A204.1 (cell line): Measurements from ENCODE around the gene SVIP.
A peak's percentile ranks its signal among the peaks of the same experiment; 100 is the strongest.

Source experiments
- FAIRE-seq: peaks from 2 replicates; lab custom pipeline; 2012; peaks lifted over from hg19 to GRCh38; lab: Jason Lieb, UNC

SVIP gene, protein sequence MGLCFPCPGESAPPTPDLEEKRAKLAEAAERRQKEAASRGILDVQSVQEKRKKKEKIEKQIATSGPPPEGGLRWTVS

GRCh38 chr11:22829231-22830081 is at the start of gene SVIP:
Gene SVIP, minus strand, starts transcription at chr11:22829801. Its CDS starts 53 bp downstream, at chr11:22829748.
- FAIRE-seq, result no peak

DNA sequence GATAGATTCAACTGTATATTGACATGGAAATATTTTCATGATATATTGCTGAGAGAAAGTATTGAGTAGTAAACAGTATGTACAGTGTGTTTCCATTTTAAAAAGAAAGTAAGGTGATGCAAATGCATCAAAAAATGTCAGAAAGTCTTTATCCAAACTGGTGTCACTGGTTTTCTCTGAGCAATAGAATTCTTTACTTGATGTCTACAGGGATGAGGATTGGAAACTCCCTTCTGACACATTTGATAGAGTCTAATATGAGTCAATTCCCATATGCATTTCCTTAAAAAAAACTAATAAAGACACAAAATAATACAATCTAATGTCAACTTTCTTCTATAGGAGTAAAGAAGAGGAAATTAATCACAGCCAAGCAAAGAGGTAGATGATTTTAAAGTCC is 49.0 kb upstream of the SVIP start:
- no peak for FAIRE-seq

DNA sequence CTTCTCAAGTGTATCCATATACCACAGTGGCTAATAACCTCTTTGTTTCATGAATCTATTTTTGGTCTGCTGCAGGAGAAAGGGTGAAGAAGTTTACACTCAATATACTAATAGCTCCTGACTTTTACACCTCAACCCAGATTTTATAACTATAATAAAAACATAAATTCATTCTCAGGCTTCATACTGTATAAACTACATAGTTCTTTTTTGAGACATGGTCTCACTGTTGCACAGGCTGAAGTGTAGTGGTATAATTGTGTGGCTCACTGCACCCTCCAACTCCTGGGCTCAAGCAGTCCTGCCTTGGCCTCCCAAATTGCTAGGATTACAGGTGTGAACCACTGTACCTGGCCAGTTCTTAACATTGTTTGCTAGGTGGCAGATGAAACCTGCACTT is 48.4 kb upstream of the SVIP start:
- FAIRE-seq, result no peak

- FAIRE-seq, result peak; percentile 99
These were observed 46.4 kb upstream of the SVIP start for GRCh38 chr11:22875869-22876473.

- FAIRE-seq, result no peak
These were observed 39.7 kb upstream of the SVIP start for GRCh38 chr11:22869325-22869724.

- no peak for FAIRE-seq
These were observed 30.6 kb upstream of the SVIP start, which contains the start of gene CCDC179 for GRCh38 chr11:22860241-22860640. Gene CCDC179, minus strand, starts transcription at chr11:22860474. Its CDS starts 53 bp downstream, at chr11:22860421.

- FAIRE-seq, result no peak
These were observed 30.2 kb upstream of the SVIP start for GRCh38 chr11:22859756-22860155.

- no peak for FAIRE-seq
These were observed 21.9 kb upstream of the SVIP start for GRCh38 chr11:22851477-22851876.

DNA sequence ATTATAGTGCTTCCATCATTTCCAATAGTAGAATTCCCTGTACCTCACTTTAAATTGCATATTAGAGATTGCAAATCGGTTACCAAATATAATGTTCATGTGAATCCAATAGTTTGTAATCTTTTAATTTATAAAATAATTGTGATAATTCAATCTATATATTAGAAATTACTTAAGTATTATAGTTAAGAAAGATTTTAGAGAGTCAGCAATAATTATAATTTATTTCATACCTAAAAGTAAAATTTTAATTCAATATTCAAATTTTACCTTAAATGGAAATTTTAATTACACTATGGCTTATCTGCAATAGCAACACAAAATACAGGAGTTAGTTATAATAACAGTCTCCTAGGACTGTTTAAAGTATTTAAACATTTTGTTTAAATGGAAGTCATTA is 17.1 kb upstream of the SVIP start:
- FAIRE-seq, result no peak

DNA sequence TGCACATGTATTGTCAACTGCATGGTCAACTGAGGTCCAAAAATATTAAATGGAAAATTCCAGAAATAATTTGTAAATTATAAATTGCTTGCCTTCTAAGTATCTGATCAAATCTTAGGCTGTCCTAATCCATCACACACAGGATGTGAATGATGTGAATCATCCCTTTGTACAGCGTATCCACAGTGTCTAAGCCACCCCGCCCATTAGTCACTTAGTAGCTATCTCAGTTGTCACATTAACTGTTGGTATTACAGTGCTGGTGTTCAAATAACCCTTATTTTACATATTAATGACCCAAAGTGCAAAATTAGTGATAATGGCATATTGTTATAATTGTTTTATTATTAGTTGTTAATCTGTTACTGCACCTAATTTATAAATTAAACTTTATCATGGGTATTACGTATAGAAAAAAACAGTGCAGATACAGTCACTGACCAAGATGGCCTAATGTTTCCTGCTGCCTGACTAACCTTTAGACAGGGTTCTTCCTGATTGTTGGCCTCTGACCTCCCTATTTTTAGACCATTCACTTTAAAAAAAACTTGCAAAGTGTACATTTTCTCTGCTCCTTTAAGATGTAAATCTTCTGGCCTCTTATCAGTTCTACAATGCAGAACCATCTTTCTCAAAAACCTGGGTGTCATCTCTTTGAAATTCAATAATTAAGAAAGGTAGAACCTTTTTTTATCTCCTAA is 2.9 kb upstream of the SVIP start:
- FAIRE-seq, result no peak

- FAIRE-seq, result no peak
These were observed 447 bp upstream of the SVIP start for GRCh38 chr11:22830082-22830414.

GRCh38 chr11:22828373-22828772 is 1.2 kb downstream of the SVIP start:
- FAIRE-seq, result no peak

GRCh38 chr11:22822203-22822602 is 7.4 kb downstream of the SVIP start:
- FAIRE-seq, result peak; percentile 3

DNA sequence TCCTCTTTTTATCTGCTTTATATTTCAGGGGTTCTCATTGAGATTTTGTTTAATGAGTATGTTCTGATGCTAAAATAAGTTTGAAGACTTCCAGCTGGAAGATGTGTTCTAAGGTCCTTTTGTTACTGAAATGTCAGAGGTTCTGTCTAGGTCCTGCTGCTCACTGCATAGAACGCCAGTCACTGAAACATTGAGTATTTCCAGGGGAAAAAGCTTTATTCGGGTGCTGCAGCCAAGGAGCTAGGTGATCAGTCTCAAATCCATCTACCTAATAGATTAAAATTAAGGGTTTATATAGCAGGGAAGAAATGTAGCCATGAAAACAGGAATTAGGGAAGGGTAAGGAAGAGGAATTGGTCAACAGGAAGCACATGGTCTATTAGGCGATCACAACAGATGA is 19.7 kb downstream of the SVIP start:
- no peak for FAIRE-seq

DNA sequence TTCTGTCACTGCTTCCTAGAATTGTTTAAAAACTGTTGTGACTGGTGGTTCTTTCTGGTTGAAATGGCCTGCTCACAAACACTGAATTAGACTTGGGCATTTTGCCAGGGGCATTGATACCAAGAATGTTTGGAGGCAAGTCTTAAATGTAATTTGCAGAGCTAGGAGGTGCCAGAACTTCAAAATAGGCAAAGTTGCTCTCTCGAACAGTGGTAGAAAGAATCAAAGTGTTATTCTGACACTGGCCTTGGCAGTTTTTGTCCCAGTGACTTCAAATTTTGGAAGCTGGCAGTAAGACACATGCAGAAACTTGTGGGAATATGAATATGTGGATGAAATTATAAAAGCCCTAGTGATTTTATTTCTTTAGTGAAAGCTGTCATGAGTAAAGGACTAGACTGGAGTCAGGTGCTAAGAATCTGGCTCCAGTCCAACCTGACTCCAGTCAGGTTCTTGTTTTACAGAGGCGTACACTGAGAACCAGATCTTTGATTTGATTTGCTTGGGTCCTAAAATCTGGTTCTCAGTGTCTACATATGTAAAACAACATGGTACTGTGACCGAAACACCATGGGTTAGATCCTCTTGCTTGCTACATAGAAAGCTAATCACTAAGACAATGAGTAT is 20.9 kb downstream of the SVIP start:
- FAIRE-seq, result no peak

DNA sequence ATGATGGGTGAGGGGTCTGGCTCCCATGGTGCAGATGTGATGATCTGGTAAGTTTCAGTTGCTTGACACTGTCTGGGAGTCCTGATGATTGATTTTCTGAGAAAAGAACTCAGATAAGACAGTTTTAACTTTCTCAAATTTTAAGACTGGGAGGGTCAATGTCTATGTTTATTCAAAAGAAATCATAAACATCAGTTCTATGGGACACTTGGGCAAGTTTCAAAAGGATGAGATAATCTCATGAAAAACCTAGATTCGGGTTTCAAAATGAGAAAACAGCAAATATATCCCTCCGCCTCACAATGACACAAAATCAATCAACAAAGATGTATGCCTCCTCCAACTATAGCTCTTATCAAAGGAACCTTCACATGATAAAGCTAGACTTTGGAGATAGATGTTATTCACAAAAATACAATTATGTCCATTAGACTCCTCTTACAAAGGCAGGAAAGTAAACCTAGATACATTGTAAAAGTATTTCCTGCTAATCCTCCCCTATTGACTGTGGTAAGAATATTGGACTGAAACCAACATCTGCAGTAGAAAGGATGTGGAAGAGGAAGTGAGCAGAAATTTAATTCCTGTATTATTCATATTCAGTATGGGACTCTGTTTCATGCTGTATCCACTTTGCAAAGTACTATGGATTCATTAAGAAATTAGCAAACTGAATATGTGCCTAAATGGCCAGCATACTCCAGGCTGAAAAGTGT is 21.6 kb downstream of the SVIP start:
- FAIRE-seq, result no peak

DNA sequence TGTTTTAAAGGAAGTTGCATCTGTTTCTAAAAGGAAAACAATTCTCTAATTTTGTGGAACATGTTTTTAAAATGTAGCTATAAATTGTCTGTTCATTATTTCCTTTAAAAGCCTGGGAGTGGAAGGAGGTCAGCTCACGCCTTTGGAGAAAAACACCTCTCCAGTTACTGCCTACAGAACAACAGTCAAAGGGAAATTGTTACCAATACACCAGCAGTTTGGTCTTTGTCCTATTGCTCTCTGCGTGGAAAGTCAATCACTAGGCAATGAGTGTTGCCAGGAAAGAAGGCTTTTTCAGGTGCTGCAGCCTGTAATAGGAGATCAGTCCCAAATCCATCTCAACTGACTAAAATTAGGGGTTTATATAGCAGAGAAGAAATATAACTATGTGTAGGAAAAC is 22.2 kb downstream of the SVIP start:
- FAIRE-seq, result no peak

- no peak for FAIRE-seq
These were observed 26.7 kb downstream of the SVIP start for GRCh38 chr11:22802861-22803260.

DNA sequence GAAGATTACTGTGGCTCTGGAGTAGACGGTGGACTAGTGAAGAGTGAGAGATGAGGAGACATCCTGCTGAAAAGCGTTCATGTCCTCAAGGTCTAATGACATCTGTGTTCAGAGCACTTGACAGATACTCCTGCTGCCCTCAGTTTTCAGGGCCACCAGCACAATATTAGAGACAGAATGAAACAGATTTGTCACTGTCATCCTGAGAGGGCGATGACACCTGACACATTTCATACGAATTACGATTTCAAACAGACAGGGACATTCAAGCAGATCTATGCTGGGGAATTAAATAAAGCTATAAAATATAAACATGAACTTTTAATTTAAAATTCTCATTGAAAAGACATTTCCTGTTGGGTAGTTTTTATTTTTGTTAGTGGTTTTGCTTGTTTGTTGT is 29.1 kb downstream of the SVIP start:
- FAIRE-seq, result no peak

- no peak for FAIRE-seq
These were observed 30.7 kb downstream of the SVIP start for GRCh38 chr11:22798901-22799300.

DNA sequence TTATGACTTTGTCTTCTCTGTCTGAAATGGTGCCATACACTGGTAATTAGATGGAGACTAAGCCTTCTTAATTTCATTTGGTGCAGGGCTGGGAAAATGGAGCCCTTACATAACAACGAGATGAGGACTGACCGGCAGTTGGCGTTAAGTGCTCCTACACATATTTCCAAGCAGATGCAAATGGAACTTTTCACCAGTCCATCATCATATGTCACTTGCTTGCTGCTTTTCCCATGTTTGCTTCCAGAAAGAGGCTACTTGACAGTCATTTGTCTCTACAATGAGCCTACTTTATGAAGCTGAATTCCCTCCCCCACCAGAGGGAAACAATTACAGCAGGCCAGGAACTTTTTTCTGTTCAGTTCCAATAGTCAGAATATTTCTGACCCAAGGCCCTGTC is 32.6 kb downstream of the SVIP start:
- FAIRE-seq, result no peak

GRCh38 chr11:22795914-22796313 is 33.7 kb downstream of the SVIP start:
- no peak for FAIRE-seq
